Measurements from ENCODE around the gene BBLN. TPM values are rescaled to one million over a fixed set of nuclear protein-coding genes. Genes with fewer than 3 reads are reported as not detected.

Gene BBLN
- total RNA-seq, 4 donors from 2014 or later: 202 to 310 (median 243) TPM

GRCh38 chr9:128121924-128122808, 37.9 kb upstream of the BBLN start:
- Histone ChIP-seq H3K27ac (no peak overlapping the region), H3K4me1 (peaks cover 0 to 37% (median 22%) of the 10 kb centered on the region in 4 donors), H3K9me3 (no peaks in the 10 kb centered on the region), H3K4me3 (no peak overlapping the region), H3K36me3 (peaks cover 0 to 55% (median 0%) of the 10 kb centered on the region in 3 donors), H3K27me3 (no peaks in the 10 kb centered on the region)
- DNase-seq (ENCODE audit: low spot score in 2 of 2): no peak
- 84 to 88% methylated on average over 25 to 27 of the region's 27 CpGs for WGBS, 2 donors
- TF ChIP-seq CTCF (IDR thresholded peaks at IDR 0.05) (no peak), EP300 (IDR thresholded peaks at IDR 0.05) (no peak)

- H3K27me3 ChIP-seq: no peaks in the 10 kb centered on the region
- TF ChIP-seq EP300 (IDR thresholded peaks at IDR 0.05): no peak
- peaks cover 0 to 55% (median 0%) of the 10 kb centered on the region in 3 donors for H3K36me3 ChIP-seq
- H3K9me3 ChIP-seq: no peaks in the 10 kb centered on the region
- 91% methylated on average over 10 to 24 of the region's 24 CpGs for WGBS, 2 donors
- no peak overlapping the region for H3K4me3 ChIP-seq
- peaks cover 0 to 33% (median 19%) of the 10 kb centered on the region in 4 donors for H3K4me1 ChIP-seq
- no peak for DNase-seq (ENCODE audit: low spot score in 2 of 2)
- H3K27ac ChIP-seq: no peak overlapping the region
These were observed 37.3 kb upstream of the BBLN start for GRCh38 chr9:128122809-128123175.

GRCh38 chr9:128123451-128124080, 36.5 kb upstream of the BBLN start:
- Histone ChIP-seq H3K27me3 (no peaks in the 10 kb centered on the region), H3K4me3 (no peak overlapping the region), H3K36me3 (peaks cover 0 to 55% (median 0%) of the 10 kb centered on the region in 3 donors), H3K4me1 (peaks cover 0 to 29% (median 17%) of the 10 kb centered on the region in 4 donors), H3K9me3 (no peaks in the 10 kb centered on the region), H3K27ac (no peak overlapping the region)
- no peak for DNase-seq (ENCODE audit: low spot score in 2 of 2)
- TF ChIP-seq CTCF (IDR thresholded peaks at IDR 0.05): no peak
- no peak for TF ChIP-seq EP300 (IDR thresholded peaks at IDR 0.05)
- TF ChIP-seq POLR2A (IDR thresholded peaks at IDR 0.05): no peak
- 91 to 93% methylated on average over 21 of the region's 21 CpGs for WGBS, 2 donors

- Histone ChIP-seq H3K36me3 (peaks cover 0 to 55% (median 0%) of the 10 kb centered on the region in 3 donors), H3K27me3 (no peaks in the 10 kb centered on the region), H3K4me3 (no peak overlapping the region), H3K9me3 (no peaks in the 10 kb centered on the region), H3K27ac (no peak overlapping the region), H3K4me1 (peaks cover 0 to 38% (median 25%) of the 10 kb centered on the region in 4 donors)
- WGBS, 2 donors: 82 to 87% methylated on average over 8 of the region's 8 CpGs
- TF ChIP-seq CTCF (IDR thresholded peaks at IDR 0.05): no peak
- no peak for TF ChIP-seq POLR2A (IDR thresholded peaks at IDR 0.05)
- TF ChIP-seq EP300 (IDR thresholded peaks at IDR 0.05): no peak
- DNase-seq (ENCODE audit: low spot score in 2 of 2): no peak
These were observed 35.6 kb upstream of the BBLN start for GRCh38 chr9:128124451-128124850.

GRCh38 chr9:128124873-128125579, 35.0 kb upstream of the BBLN start:
- Histone ChIP-seq H3K27ac (peak overlapping the region in 3 of 4 donors; percentile 28 to 63 (median 45)), H3K27me3 (no peaks in the 10 kb centered on the region), H3K4me3 (peak overlapping the region in 1 of 4 donors; percentile 10)

More at GRCh38 chr9:128124873-128125579, 35.0 kb upstream of the BBLN start:
- Histone ChIP-seq H3K4me1 (peaks cover 0 to 40% (median 25%) of the 10 kb centered on the region in 4 donors), H3K9me3 (no peaks in the 10 kb centered on the region), H3K36me3 (peaks cover 0 to 53% (median 0%) of the 10 kb centered on the region in 3 donors)
- TF ChIP-seq EP300 (IDR thresholded peaks at IDR 0.05): no peak
- TF ChIP-seq CTCF (IDR thresholded peaks at IDR 0.05): peak; percentile 19 to 49 (median 42)
- no peak for TF ChIP-seq POLR2A (IDR thresholded peaks at IDR 0.05)
- whole genome bisulfite sequencing, 2 donors: 62% methylated on average over 13 to 16 of the region's 16 CpGs
- peak; percentile 53 to 77 for DNase-seq (ENCODE audit: low spot score in 2 of 2)
